NT2/D1 (cell line): ENCODE data around the gene KIF12.

ENCODE experiments used
- DNase-seq: peaks from one replicate; pipeline ENCODE4 v3.0.0-alpha.2; 2011; ENCODE audit warnings: low read depth, low spot score
- H3K27me3 ChIP-seq: 2 replicates; pipeline ENCODE4 v1.6.0; 2011; ENCODE audit warnings: mild to moderate bottlenecking; ENCODE audit not compliant: insufficient read length, insufficient read depth
- H3K36me3 ChIP-seq: 2 replicates; pipeline ENCODE4 v1.6.1; 2011; ENCODE audit warnings: mild to moderate bottlenecking, low read length, mixed read lengths; ENCODE audit not compliant: insufficient read depth, insufficient read length
- H3K4me1 ChIP-seq: 2 replicates; pipeline ENCODE4 v1.5.1; 2011; ENCODE audit not compliant: insufficient read depth, insufficient read length
- H3K4me3 ChIP-seq: 2 replicates; pipeline ENCODE4 v1.5.1; 2011; ENCODE audit warnings: low read depth; ENCODE audit not compliant: insufficient read length
- H3K9ac ChIP-seq: 2 replicates; pipeline ENCODE4 v1.6.0; 2011; ENCODE audit warnings: low read depth; ENCODE audit not compliant: insufficient read length
- H3K9me3 ChIP-seq: 2 replicates; pipeline ENCODE4 v1.5.1; 2011; ENCODE audit warnings: mild to moderate bottlenecking, low read length; ENCODE audit not compliant: insufficient read depth
- SUZ12 ChIP-seq: IDR thresholded peaks from 2 replicates; pipeline ENCODE4 v1.6.1; 2011; ENCODE audit not compliant: insufficient read length, insufficient read depth; ENCODE audit errors: extremely low read depth
- YY1 ChIP-seq: IDR thresholded peaks from 2 replicates; pipeline ENCODE4 v1.6.1; 2011; ENCODE audit not compliant: insufficient read length, insufficient read depth
- ZNF274 ChIP-seq: IDR thresholded peaks from 2 replicates; pipeline ENCODE4 v1.6.1; 2011; ENCODE audit warnings: mild to moderate bottlenecking, low read depth, low read length

The KIF12 gene

DNA sequence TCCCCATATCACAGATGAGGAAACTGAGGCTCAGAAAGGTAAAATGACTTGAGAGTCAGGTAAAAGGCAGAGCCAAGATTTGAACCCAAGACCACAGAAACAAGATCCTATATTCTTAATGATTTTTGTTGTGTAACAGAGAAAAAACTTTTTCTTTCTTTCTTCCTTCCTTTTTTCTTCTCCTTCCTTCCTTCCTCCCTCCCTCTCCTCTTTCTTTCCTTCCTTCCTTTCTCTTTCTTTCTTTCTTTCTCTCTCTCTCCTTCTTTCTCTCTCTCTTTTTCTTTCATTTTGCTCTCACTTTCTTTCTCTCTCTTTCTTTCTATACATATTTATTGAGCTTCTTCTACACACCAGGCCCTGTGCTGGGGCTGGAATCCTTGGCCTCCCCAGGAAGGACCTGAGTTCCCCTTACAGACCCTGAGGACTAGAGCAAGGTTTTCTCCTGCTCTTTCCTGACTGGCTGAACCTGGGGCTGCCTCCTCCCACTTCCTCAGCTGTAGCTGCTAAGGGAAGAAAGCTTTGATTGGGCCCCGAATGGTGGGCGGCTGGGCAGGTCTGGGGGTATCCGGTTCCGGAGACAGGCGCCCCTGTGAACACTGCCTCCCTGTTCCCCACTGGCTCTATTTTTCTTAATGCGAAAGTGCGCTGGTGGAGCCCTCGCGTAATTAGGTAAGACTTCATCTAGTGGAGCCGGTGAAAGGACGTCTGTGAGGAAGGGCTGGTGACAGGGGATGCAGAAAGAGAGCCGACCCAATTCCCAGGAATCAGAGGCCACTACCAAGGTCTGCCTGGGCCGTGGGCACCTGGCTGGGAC, 27.4 kb upstream of the KIF12 start:
- no peaks in the 10 kb centered on the region for H3K4me1 ChIP-seq
- no peaks in the 10 kb centered on the region for H3K36me3 ChIP-seq
- H3K4me3 ChIP-seq: no peak overlapping the region
- H3K27me3 ChIP-seq: peaks cover 6% of the 10 kb centered on the region
- DNase-seq: no peak
- TF ChIP-seq YY1 (no peak), ZNF274 (no peak), SUZ12 (no peak)
- no peak overlapping the region for H3K9ac ChIP-seq
- no peaks in the 10 kb centered on the region for H3K9me3 ChIP-seq

DNA sequence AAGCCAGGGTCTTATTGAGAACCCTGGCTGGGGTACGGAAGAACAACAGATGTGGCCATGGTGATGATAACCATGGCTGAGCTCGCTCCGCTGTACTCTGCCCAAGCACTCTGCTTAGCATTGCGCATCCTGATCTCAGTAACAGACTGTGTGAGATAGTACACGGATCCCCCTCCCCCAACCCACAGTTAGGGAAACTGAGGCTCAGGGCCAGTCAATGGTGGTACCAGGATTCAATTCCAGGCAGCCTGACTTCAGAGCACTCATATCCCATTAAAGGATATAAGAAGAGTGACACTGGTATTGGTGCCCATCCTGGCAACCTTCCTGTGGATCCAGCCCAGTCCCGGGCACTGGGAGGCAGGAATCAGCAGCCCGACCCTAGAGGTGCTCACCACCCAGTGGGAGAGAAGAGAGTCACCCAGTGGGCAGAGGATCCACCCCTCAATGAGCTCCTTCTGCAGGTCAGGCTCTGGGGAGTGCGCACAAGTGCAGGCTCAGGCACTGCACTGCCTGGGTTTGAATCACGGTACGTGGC, 26.5 kb upstream of the KIF12 start:
- TF ChIP-seq SUZ12 (no peak), ZNF274 (no peak), YY1 (no peak)
- Histone ChIP-seq H3K27me3 (peaks cover 6% of the 10 kb centered on the region), H3K4me1 (no peaks in the 10 kb centered on the region)

DNA sequence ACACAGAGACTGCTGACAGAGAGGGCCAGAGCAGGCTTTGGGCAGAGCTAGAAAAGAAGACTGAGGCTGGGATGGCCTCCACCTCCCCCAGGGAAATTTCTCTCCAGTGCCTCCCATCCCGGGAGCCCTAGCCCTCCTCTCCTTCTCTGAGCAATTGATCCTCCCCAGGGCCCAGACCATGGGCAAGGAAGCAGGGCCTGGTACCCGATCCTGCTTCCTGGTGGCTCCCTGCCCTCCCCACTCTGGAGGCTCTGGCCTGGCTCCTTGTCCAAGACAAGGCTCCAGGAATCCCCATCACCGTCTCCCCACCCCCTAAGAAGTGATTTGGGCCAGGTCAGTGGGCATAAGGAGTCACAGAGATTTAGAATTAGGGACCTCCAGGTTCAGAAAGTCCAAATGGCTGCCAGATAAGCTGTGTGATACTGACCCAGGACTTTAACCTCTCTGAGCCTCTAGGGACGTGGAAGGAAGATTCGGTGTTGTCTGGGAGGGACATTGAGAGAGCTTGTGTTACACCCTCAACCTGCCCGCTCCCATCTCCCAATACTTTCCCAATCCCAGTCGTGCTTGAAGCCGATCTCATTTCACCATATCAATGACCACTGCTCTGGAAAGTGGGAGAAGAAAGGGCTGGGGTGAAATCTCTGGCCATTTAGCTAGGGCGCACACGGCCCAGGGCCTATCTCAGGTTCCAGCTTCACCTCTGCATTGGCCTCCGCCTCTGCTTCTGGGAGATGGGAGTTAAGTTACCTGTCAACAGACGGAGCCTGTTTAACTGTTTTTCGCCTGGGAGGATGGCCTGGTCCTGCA, 25.8 kb upstream of the KIF12 start:
- peaks cover 5% of the 10 kb centered on the region for H3K27me3 ChIP-seq
- no peak overlapping the region for H3K4me3 ChIP-seq
- TF ChIP-seq ZNF274 (no peak), SUZ12 (no peak), YY1 (no peak)
- no peak overlapping the region for H3K9ac ChIP-seq
- no peaks in the 10 kb centered on the region for H3K36me3 ChIP-seq
- no peak for DNase-seq
- no peaks in the 10 kb centered on the region for H3K9me3 ChIP-seq
- no peaks in the 10 kb centered on the region for H3K4me1 ChIP-seq

More for the DNA sequence above, 26.5 kb upstream of the KIF12 start:
- Histone ChIP-seq H3K4me3 (no peak overlapping the region), H3K36me3 (no peaks in the 10 kb centered on the region), H3K9me3 (no peaks in the 10 kb centered on the region), H3K9ac (no peak overlapping the region)
- no peak for DNase-seq

DNA sequence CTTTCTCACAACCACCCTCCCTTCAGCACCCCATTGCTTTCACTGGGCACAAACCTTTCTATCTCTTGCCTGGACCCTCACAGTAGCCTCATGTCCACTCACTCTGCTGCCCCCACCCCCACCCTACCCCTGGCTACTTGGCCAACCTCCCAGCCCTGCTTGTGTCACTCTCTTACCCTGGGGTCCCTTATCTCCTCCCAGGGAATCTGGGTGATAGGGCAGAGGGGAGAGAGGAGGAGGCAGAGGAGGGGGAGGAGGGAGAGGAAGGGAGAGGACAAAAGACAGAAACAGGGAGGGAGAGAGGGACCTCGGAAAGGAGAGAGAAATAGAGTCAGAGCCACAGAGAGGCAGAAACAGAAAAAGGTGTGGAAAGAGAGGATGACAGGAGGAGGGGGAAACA, 25.0 kb upstream of the KIF12 start:
- H3K36me3 ChIP-seq: no peaks in the 10 kb centered on the region
- no peak overlapping the region for H3K4me3 ChIP-seq
- no peaks in the 10 kb centered on the region for H3K9me3 ChIP-seq
- no peaks in the 10 kb centered on the region for H3K4me1 ChIP-seq
- H3K9ac ChIP-seq: no peak overlapping the region
- no peaks in the 10 kb centered on the region for H3K27me3 ChIP-seq
- no peak for TF ChIP-seq SUZ12
- no peak for TF ChIP-seq YY1
- no peak for TF ChIP-seq ZNF274
- DNase-seq: no peak

DNA sequence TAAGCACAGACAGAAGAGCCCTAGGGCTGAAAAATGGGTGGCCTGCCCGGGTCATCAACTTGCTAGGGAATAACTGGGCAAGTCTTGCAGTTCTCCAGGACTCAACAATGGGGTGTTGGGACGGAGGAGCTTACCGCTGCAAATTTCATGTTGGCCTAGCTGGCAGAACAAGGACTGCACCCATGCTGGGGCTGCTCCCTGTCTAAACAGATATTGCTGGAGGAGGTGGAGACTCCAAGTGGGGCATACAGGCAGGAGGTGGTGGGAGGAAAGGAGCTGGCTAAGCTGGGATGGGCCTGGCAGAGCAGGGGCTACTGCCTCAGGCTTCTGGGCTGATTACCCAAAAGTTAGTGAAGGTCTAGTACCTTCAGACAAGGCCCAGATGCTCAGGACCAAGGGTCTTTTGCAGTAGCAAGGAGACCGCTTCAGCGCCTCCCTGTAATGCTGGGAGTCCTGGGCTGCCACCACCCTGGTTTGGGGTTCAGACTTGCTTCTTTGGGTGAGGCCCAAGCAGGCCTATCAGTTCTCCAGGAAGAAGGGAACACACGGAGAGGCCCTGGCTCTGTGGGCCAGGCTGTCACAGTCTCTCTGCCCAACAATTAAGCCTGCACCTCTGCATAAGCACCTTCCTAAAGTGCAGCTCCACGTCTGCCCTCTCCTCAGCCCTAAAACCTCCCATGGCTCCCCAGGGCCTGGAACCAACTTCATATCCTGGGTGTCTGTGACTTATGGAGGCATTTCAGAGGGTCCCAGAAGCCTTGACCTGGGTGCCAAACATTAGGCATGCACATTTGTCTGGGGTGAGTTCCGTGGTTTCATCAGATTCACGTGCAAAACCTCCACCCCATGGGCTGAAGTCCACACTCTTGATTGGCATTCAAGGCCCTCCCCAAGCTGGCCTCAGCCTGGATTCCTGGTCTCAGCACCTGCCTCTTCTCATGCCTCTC, 24.2 kb upstream of the KIF12 start:
- Histone ChIP-seq H3K36me3 (no peaks in the 10 kb centered on the region), H3K4me3 (no peak overlapping the region), H3K27me3 (no peaks in the 10 kb centered on the region), H3K9me3 (no peaks in the 10 kb centered on the region), H3K4me1 (peaks cover 2% of the 10 kb centered on the region), H3K9ac (no peak overlapping the region)
- no peak for DNase-seq
- TF ChIP-seq YY1: no peak
- no peak for TF ChIP-seq SUZ12
- TF ChIP-seq ZNF274: no peak

DNA sequence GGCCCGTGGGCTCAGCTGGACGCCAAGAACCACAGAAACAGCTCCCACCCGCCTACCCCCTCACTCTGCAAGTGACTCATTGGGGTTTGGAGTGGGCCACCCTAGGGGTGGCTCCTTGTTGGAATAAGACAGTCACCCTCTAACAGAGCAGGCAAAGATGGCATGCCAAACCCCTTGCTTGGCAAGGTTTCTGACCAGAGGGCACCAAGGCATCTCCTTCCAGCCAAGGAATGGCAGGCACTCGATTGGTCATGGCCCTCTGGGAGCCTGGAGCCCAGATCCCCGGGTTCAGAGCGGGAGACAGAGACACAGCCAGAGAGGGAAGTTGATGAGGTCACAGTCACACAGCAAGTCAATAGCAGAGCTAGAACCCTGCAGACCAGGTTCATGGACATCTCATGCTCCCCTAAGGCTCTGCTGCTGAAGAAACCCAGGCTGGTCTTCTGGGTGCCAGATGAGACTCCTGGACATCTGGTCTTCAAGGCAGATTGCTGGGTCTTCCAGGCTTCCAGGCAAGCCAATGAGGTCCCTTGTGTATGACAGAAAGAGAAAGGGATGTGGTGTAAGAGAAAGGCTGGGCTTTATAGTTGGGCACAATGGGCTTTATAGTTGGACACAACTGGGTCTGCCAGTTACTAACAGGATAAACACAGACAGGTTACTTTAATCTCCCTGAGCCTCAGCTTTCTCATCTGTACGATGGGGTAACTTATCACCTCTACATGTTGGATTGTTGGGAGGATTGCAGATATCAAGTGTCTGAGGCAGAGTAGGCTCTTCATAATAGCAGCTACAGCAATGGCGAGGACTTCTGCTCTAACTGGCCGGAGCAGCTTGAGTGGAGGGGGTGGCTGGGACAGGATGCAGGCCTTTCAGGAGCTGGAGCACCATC, 23.3 kb upstream of the KIF12 start:
- Histone ChIP-seq H3K27me3 (no peaks in the 10 kb centered on the region), H3K9ac (no peak overlapping the region), H3K4me3 (no peak overlapping the region), H3K36me3 (no peaks in the 10 kb centered on the region), H3K4me1 (peaks cover 6% of the 10 kb centered on the region), H3K9me3 (no peaks in the 10 kb centered on the region)
- TF ChIP-seq ZNF274: no peak
- no peak for TF ChIP-seq YY1
- no peak for TF ChIP-seq SUZ12
- DNase-seq: no peak
